HepG2 (cell line): ENCODE results near the gene PRKCE. TPM values are rescaled to one million over a fixed set of nuclear protein-coding genes. Genes with fewer than 3 reads are reported as not detected.

Experiments used
- ATAC-seq: fragments of 200-7000 bp; cut with Tn5 transposase; 3 replicates; pipeline ENCODE4 v1.9.1; 2020; ENCODE audit warnings: mild to moderate bottlenecking, moderate library complexity
- BruUV-seq: library from RNA; stranded (reverse); fragments of 400-500 nt; replicated peaks from 2 replicates; lab custom pipeline; 2021; lab: Mats Ljungman, UMichigan
- CTCF ChIA-PET: fragments of 300-600 bp; formaldehyde crosslinking; extraction: SDS; loops from one replicate; lab custom pipeline; 2021; ENCODE audit warnings: low total read pairs, inconsistent platforms, low intra/inter-chr PET ratio; lab: Yijun Ruan, JAX
- POLR2A ChIA-PET: fragments of 350-600 bp; sonication (Branson Sonifier 250); formaldehyde crosslinking; loops from one replicate; lab custom pipeline; 2020; ENCODE audit warnings: antibody characterized with exemption, inconsistent platforms; lab: Yijun Ruan, JAX
- DNase-seq: peaks from one replicate; pipeline ENCODE4 v3.0.0-alpha.2; 2015; ENCODE audit warnings: low spot score
- FAIRE-seq: peaks from 3 replicates; lab custom pipeline; 2011; peaks lifted over from hg19 to GRCh38; lab: Jason Lieb, UNC
- H2AFZ ChIP-seq: one replicate; pipeline ENCODE4 v1.6.1; 2011; ENCODE audit warnings: low read length, inconsistent platforms
- H3K27ac ChIP-seq: fragments of 300-600 bp; 3 replicates; pipeline ENCODE4 v1.8.0; 2011; ENCODE audit warnings: mixed run types, mild to moderate bottlenecking, mixed read lengths, low read length, inconsistent platforms; ENCODE audit not compliant: insufficient read depth; ENCODE audit errors: extremely low read length
- H3K27me3 ChIP-seq, 2 experiments: fragments of 200-600 bp in 1 of 2; 2 replicates in 1 of 2; 3 replicates in 1 of 2; pipeline versions ENCODE4 v1.6.0 to v1.8.0; 2011; ENCODE audit warnings: low read length in 2 of 2, mild to moderate bottlenecking in 2 of 2, moderate library complexity in 2 of 2, inconsistent platforms in 1 of 2; ENCODE audit not compliant: insufficient read depth in 2 of 2, control insufficient read depth in 1 of 2
- H3K36me3 ChIP-seq, 2 experiments: fragments of 200-600 bp in 1 of 2; replicated peaks in 1 of 2; 2 replicates in 1 of 2; 3 replicates in 1 of 2; pipeline versions ENCODE4 v1.5.1 to v1.8.0; 2011; ENCODE audit warnings: low read length in 2 of 2, inconsistent platforms in 1 of 2; ENCODE audit not compliant: insufficient read depth in 2 of 2, control insufficient read depth in 1 of 2
- H3K4me1 ChIP-seq: 2 replicates; pipeline ENCODE4 v1.5.1; 2012; ENCODE audit warnings: low read length, inconsistent platforms; ENCODE audit not compliant: insufficient read depth
- H3K4me2 ChIP-seq: 2 replicates; pipeline ENCODE4 v1.6.0; 2011; ENCODE audit warnings: low read depth, low read length, inconsistent platforms
- H3K4me3 ChIP-seq, 3 experiments: fragments of 200-600 bp in 1 of 3; sonication (generic), shearing (Covaris generic) in 1 of 3; replicated peaks in 1 of 3; 2 replicates each; pipeline ENCODE4 v1.5.1; 2011 to 2016; ENCODE audit warnings: low read length in 3 of 3, inconsistent platforms in 2 of 3, low read depth in 2 of 3, mild to moderate bottlenecking in 2 of 3, control low read depth in 1 of 3, mixed read lengths in 1 of 3; ENCODE audit not compliant: insufficient read depth in 1 of 3
- H3K79me2 ChIP-seq: one replicate; pipeline ENCODE4 v1.6.1; 2011; ENCODE audit warnings: low read length, inconsistent platforms; ENCODE audit not compliant: insufficient read depth
- H3K9ac ChIP-seq: 2 replicates; pipeline ENCODE4 v1.6.0; 2011; ENCODE audit warnings: mild to moderate bottlenecking, low read depth, low read length, inconsistent platforms; ENCODE audit not compliant: insufficient read depth
- H3K9me3 ChIP-seq: 2 replicates; pipeline ENCODE4 v1.5.1; 2012; ENCODE audit warnings: mild to moderate bottlenecking, low read length
- H4K20me1 ChIP-seq: 2 replicates; pipeline ENCODE4 v1.6.0; 2011; ENCODE audit warnings: inconsistent platforms, mild to moderate bottlenecking, low read length, moderate library complexity; ENCODE audit not compliant: insufficient read depth
- ATM ChIP-seq: fragments of 450-650 bp; IDR thresholded peaks from 2 replicates; pipeline ENCODE4 v1.7.1; 2017; ENCODE audit warnings: mild to moderate bottlenecking, borderline replicate concordance
- GTF2F1 ChIP-seq: fragments of 150-350 bp; IDR thresholded peaks from 2 replicates; pipeline ENCODE4 v1.6.1; 2014; ENCODE audit warnings: low read length
- MXD4 ChIP-seq: IDR thresholded peaks from 2 replicates; pipeline ENCODE4 v1.6.1; 2016; ENCODE audit warnings: mild to moderate bottlenecking, missing biosample characterization, missing genetic modification reagents
- PHF21A ChIP-seq: sonication (generic); formaldehyde crosslinking; IDR thresholded peaks from 2 replicates; pipeline ENCODE4 v1.5.0; 2020; ENCODE audit warnings: mild to moderate bottlenecking, missing genetic modification reagents
- POLR2A ChIP-seq, 2 experiments: IDR thresholded peaks; 2 replicates each; pipeline ENCODE4 v1.6.1; 2011; ENCODE audit warnings: low read depth in 2 of 2, low read length in 2 of 2, mild to moderate bottlenecking in 1 of 2, moderate library complexity in 1 of 2; ENCODE audit not compliant: insufficient read depth in 1 of 2
- POLR2G ChIP-seq: fragments of 200-400 bp; formaldehyde crosslinking; IDR thresholded peaks from 2 replicates; pipeline ENCODE4 v1.6.1; 2018; ENCODE audit warnings: mild to moderate bottlenecking, low read depth, low read length, moderate library complexity
- RXRB ChIP-seq: IDR thresholded peaks from 2 replicates; pipeline ENCODE4 v1.6.1; 2016; ENCODE audit warnings: borderline replicate concordance, missing genetic modification reagents, missing compliant biosample characterization
- SMAD9 ChIP-seq: sonication (generic); formaldehyde crosslinking; IDR thresholded peaks from 2 replicates; pipeline ENCODE4 v1.5.1; 2020; ENCODE audit warnings: mild to moderate bottlenecking, missing genetic modification reagents
- THYN1 ChIP-seq: sonication (generic); formaldehyde crosslinking; IDR thresholded peaks from 2 replicates; pipeline ENCODE4 v1.8.1; 2023; ENCODE audit warnings: low read depth, mild to moderate bottlenecking, moderate library complexity, missing genetic modification reagents, borderline replicate concordance
- ZNF10 ChIP-seq: sonication (generic); formaldehyde crosslinking; IDR thresholded peaks from 2 replicates; pipeline ENCODE4 v1.4.0; 2020; ENCODE audit warnings: mild to moderate bottlenecking, low read depth, missing genetic modification reagents, borderline replicate concordance
- ZNF205 ChIP-seq: IDR thresholded peaks from 2 replicates; pipeline ENCODE4 v1.6.1; 2018; ENCODE audit warnings: missing biosample characterization, missing genetic modification reagents
- ZNF33B ChIP-seq: sonication (generic); formaldehyde crosslinking; IDR thresholded peaks from 2 replicates; pipeline ENCODE4 v1.5.1; 2020; ENCODE audit warnings: mild to moderate bottlenecking, missing genetic modification reagents
- ZNF550 ChIP-seq: sonication (generic); formaldehyde crosslinking; IDR thresholded peaks from 2 replicates; pipeline ENCODE4 v1.4.0; 2020; ENCODE audit warnings: mild to moderate bottlenecking, missing genetic modification reagents, borderline replicate concordance
- ZNF563 ChIP-seq: sonication (generic); formaldehyde crosslinking; IDR thresholded peaks from 2 replicates; pipeline ENCODE4 v1.8.0; 2022; ENCODE audit warnings: mild to moderate bottlenecking, moderate library complexity, missing genetic modification reagents
- ZNF790 ChIP-seq: sonication (generic); formaldehyde crosslinking; IDR thresholded peaks from 2 replicates; pipeline ENCODE4 v1.8.0; 2022; ENCODE audit warnings: missing genetic modification reagents, mild to moderate bottlenecking, borderline replicate concordance
- WGBS: methylation state at CpG from one replicate; pipeline ENCODE4 v1.1.6; 2017; ENCODE audit warnings: low lambda C conversion rate; 5-methylcytosine and 5-hydroxymethylcytosine counted together
- in situ Hi-C: cut with HindIII; loops from 2 replicates; pipeline ENCODE4 v1.10.0; 2017; ENCODE audit warnings: low pct_unique_long_range_greater_than_20kb; ENCODE audit not compliant: extremely low pct_ligation_motif_present
- intact Hi-C: fragments of 100-400 bp; cut with micrococcal nuclease; formaldehyde crosslinking; loops from one replicate; pipeline ENCODE4 v1.10.0; 2022; ENCODE audit not compliant: unreplicated experiment
- polyA plus RNA-seq, 8 experiments: library from polyadenylated mRNA; depleted of rRNA in 3 of 8; stranded (reverse) in 7 of 8; unstranded in 1 of 8; fragments of >200 nt; fragmentation: Illumina TruSeq in 4 of 8; extraction: Trizol in 4 of 8; gene quantifications; 2 replicates each; pipeline versions ENCODE4 v1.2.1 to v1.2.3, GENCODE V29; 2011 to 2016; ENCODE audit warnings: low read depth in 4 of 8, missing spikeins in 1 of 8, mixed read lengths in 1 of 8; ENCODE audit not compliant: insufficient read depth in 1 of 8
- total RNA-seq, 5 experiments: library from RNA; depleted of rRNA; stranded (reverse); fragments of >200 nt; fragmentation: Illumina TruSeq; extraction: Trizol; gene quantifications; 2 replicates each; pipeline ENCODE4 v1.2.3, GENCODE V29; 2016; ENCODE audit warnings: low read depth in 1 of 5
- TF ChIP-seq, protein P1 (sequence below): sonication (generic); formaldehyde crosslinking; IDR thresholded peaks from 2 replicates; pipeline ENCODE4 v1.8.1; 2023; ENCODE audit warnings: mild to moderate bottlenecking, moderate library complexity, missing genetic modification reagents
- TF ChIP-seq, protein P2 (sequence below): sonication (generic); formaldehyde crosslinking; IDR thresholded peaks from 2 replicates; pipeline ENCODE4 v1.5.0; 2020; ENCODE audit warnings: mild to moderate bottlenecking, missing genetic modification reagents
- TF ChIP-seq, protein P3 (sequence below): fragments of 450-650 bp; IDR thresholded peaks from 2 replicates; pipeline ENCODE4 v1.6.1; 2016

Gene PRKCE
- total and polyA plus RNA-seq, 2 of the 13 experiments (the other 11 are each of a cell fraction or from before 2014, with no cell fraction given): 1.0 to 3.9 TPM

DNA sequence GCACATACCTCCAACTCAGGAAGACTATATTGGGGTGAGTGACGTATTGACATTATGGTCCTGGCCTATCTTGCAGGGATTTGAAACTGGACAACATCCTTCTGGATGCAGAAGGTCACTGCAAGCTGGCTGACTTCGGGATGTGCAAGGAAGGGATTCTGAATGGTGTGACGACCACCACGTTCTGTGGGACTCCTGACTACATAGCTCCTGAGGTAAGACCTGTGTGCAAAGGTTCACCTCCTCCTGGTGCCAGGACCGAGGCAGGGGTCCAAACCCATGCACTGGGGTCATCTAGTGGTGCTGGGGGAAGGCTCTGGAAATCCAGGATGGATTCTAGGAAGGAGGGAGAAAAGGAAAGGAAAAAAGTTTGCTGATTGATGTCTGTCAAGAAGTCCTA, 493.5 kb downstream of the PRKCE start:
- Histone ChIP-seq H3K79me2 (no peaks in the 10 kb centered on the region), H3K4me2 (no peak overlapping the region), H3K4me3 (no peak overlapping the region), H2AFZ (no peak overlapping the region), H4K20me1 (no peaks in the 10 kb centered on the region), H3K9ac (no peak overlapping the region), H3K27ac (no peak overlapping the region), H3K4me1 (peaks cover 10% of the 10 kb centered on the region), H3K36me3 (no peaks in the 10 kb centered on the region), H3K27me3 (no peaks in the 10 kb centered on the region), H3K9me3 (no peaks in the 10 kb centered on the region)
- no peak for FAIRE-seq
- WGBS: 46% methylated on average over 5 of the region's 5 CpGs
- BruUV-seq: no TSS peak
- in situ Hi-C loops (no loop called here), intact Hi-C loops (no loop called here)
- ATAC-seq: no peak
- TF ChIP-seq ZNF550 (CRISPR knock-in tag): no peak
- no peak for TF ChIP-seq ZNF563 (CRISPR knock-in tag)
- TF ChIP-seq, protein P1, sequence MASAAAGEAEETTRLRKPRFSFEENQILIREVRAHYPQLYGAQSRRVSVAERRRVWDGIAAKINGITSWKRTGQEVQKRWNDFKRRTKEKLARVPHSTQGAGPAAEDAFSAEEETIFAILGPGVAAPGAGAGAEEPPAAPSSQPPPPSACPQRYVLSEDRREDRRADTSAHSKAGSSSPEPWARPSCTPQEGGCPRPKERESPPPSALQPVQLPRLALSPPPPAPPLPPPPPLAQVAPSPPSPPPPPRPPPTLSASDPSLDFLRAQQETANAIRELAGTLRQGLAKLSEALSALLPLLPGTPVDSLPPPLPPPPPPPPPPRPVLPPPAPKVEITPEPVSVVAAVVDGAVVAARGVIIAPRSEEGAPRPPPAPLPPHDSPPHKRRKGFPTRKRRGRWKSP (CRISPR knock-in tag): no peak
- TF ChIP-seq, protein P2, sequence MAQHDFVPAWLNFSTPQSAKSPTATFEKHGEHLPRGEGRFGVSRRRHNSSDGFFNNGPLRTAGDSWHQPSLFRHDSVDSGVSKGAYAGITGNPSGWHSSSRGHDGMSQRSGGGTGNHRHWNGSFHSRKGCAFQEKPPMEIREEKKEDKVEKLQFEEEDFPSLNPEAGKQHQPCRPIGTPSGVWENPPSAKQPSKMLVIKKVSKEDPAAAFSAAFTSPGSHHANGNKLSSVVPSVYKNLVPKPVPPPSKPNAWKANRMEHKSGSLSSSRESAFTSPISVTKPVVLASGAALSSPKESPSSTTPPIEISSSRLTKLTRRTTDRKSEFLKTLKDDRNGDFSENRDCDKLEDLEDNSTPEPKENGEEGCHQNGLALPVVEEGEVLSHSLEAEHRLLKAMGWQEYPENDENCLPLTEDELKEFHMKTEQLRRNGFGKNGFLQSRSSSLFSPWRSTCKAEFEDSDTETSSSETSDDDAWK (CRISPR knock-in tag): no peak
- TF ChIP-seq SMAD9 (CRISPR knock-in tag): no peak
- TF ChIP-seq RXRB: no peak
- ChIA-PET POLR2A (no interaction called here), CTCF (no interaction called here)
- DNase-seq: no peak

DNA sequence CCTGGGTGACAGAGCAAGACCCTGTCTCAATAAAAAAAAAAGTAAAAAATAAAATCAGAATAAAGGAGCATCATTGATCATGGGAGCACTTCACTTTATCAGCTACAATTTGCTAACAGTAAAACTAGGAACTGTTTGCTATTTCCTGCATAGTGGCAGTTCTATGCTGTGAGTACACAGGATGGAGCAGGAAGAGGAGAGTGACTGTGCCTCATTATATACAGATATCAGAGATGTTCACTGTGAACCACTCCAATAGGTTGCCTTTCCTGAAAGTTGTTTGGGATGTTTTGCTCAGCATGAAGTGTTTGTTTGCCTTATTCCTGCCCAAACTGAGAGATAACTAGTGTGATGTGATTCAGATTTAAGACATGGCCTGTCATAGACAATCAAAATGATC, 494.4 kb downstream of the PRKCE start:
- ChIA-PET CTCF (no interaction called here), POLR2A (no interaction called here)
- Histone ChIP-seq H3K27me3 (no peaks in the 10 kb centered on the region), H3K9me3 (no peaks in the 10 kb centered on the region), H3K27ac (no peak overlapping the region), H3K9ac (no peak overlapping the region), H3K4me3 (no peak overlapping the region), H3K4me2 (no peak overlapping the region), H3K4me1 (peaks cover 10% of the 10 kb centered on the region), H3K36me3 (no peaks in the 10 kb centered on the region), H3K79me2 (no peaks in the 10 kb centered on the region), H4K20me1 (no peaks in the 10 kb centered on the region), H2AFZ (no peak overlapping the region)
- TF ChIP-seq POLR2G (no peak), ZNF790 (CRISPR knock-in tag) (no peak), POLR2A (IDR thresholded peaks at IDR 0.05; ENCODE audit: insufficient read depth in 1 of 2, low read depth in 2 of 2, low read length in 2 of 2) (no peak), GTF2F1 (no peak), PHF21A (CRISPR knock-in tag) (no peak), ATM (no peak), ZNF10 (CRISPR knock-in tag) (no peak), THYN1 (CRISPR knock-in tag) (no peak), ZNF205 (CRISPR knock-in tag) (no peak), ZNF33B (CRISPR knock-in tag) (no peak), MXD4 (CRISPR knock-in tag) (no peak)
- TF ChIP-seq, protein P3, sequence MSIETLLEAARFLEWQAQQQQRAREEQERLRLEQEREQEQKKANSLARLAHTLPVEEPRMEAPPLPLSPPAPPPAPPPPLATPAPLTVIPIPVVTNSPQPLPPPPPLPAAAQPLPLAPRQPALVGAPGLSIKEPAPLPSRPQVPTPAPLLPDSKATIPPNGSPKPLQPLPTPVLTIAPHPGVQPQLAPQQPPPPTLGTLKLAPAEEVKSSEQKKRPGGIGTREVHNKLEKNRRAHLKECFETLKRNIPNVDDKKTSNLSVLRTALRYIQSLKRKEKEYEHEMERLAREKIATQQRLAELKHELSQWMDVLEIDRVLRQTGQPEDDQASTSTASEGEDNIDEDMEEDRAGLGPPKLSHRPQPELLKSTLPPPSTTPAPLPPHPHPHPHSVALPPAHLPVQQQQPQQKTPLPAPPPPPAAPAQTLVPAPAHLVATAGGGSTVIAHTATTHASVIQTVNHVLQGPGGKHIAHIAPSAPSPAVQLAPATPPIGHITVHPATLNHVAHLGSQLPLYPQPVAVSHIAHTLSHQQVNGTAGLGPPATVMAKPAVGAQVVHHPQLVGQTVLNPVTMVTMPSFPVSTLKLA: no peak
- ATAC-seq: no peak
- no TSS peak for BruUV-seq
- intact Hi-C loops: no loop called here
- DNase-seq: no peak
- no peak for FAIRE-seq
- in situ Hi-C loops: no loop called here
